GM15510 (cell line): ENCODE results near the gene CHD3.

Source experiments
- POLR2A ChIP-seq: IDR thresholded peaks from 3 replicates; pipeline ENCODE4 v1.6.1; 2011; ENCODE audit warnings: borderline replicate concordance; ENCODE audit not compliant: insufficient read length; ENCODE audit errors: extremely low read depth

Gene CHD3

GRCh38 chr17:7846765-7847661 lies 41.6 kb upstream of the CHD3 start:
- no peak for TF ChIP-seq POLR2A

GRCh38 chr17:7848131-7848579 lies 40.4 kb upstream of the CHD3 start:
- no peak for TF ChIP-seq POLR2A

GRCh38 chr17:7848739-7849129 lies 39.9 kb upstream of the CHD3 start:
- TF ChIP-seq POLR2A = no peak

- TF ChIP-seq POLR2A = no peak
These were observed 39.3 kb upstream of the CHD3 start for GRCh38 chr17:7849130-7849750.

GRCh38 chr17:7849751-7850504 lies 38.7 kb upstream of the CHD3 start:
- no peak for TF ChIP-seq POLR2A

GRCh38 chr17:7850701-7851437 lies 37.7 kb upstream of the CHD3 start:
- TF ChIP-seq POLR2A = no peak

GRCh38 chr17:7851438-7852261 lies 36.9 kb upstream of the CHD3 start:
- TF ChIP-seq POLR2A = peak; percentile 54

GRCh38 chr17:7852262-7852670 lies 36.3 kb upstream of the CHD3 start:
- no peak for TF ChIP-seq POLR2A

- TF ChIP-seq POLR2A = no peak
These were observed 35.5 kb upstream of the CHD3 start for GRCh38 chr17:7852919-7853690.

- TF ChIP-seq POLR2A = no peak
These were observed 34.9 kb upstream of the CHD3 start for GRCh38 chr17:7853691-7854038.

- TF ChIP-seq POLR2A = no peak
These were observed 34.4 kb upstream of the CHD3 start for GRCh38 chr17:7854078-7854777.

- peak; percentile 17 for TF ChIP-seq POLR2A
These were observed 33.5 kb upstream of the CHD3 start, which contains the start of gene TMEM88 for GRCh38 chr17:7854851-7855659. TMEM88 (plus strand) TSS chr17:7855066; CDS start chr17:7855075, 9 bp downstream.
